Testis (tissue), 3 donors: ENCODE results near the gene PNMA6F. TPM values are rescaled to one million over a fixed set of nuclear protein-coding genes. Genes with fewer than 3 reads are reported as not detected.

Source experiments
- DNase-seq: peaks from one replicate; pipeline ENCODE4 v3.0.0-alpha.2; 2019
- H3K27ac ChIP-seq, 2 donors: fragments of 200-600 bp; sonication (generic); one replicate each; pipeline ENCODE4 v1.5.1; 2019
- H3K27me3 ChIP-seq: fragments of 200-600 bp; sonication (generic); one replicate; pipeline ENCODE4 v1.5.1; 2019
- H3K36me3 ChIP-seq: fragments of 200-600 bp; sonication (generic); one replicate; pipeline ENCODE4 v1.5.1; 2017; ENCODE audit warnings: low read depth; ENCODE audit errors: missing control alignments
- H3K4me1 ChIP-seq: fragments of 200-600 bp; sonication (generic); one replicate; pipeline ENCODE4 v1.5.1; 2019
- H3K4me3 ChIP-seq, 2 donors: fragments of 200-600 bp; sonication (generic); one replicate each; pipeline ENCODE4 v1.5.1; 2017 to 2019
- H3K9me3 ChIP-seq: fragments of 200-600 bp; sonication (generic); one replicate; pipeline ENCODE4 v1.5.1; 2017
- POLR2A ChIP-seq: fragments of 450-650 bp; IDR thresholded peaks from one replicate; pipeline ENCODE4 v1.6.1; 2017; ENCODE audit warnings: antibody characterized with exemption, mild to moderate bottlenecking, moderate library complexity
- WGBS, 2 donors: methylation state at CpG; one replicate each; pipeline ENCODE4 v1.1.5; 2018; 5-methylcytosine and 5-hydroxymethylcytosine counted together
- intact Hi-C: fragments of 100-400 bp; cut with DNase I; formaldehyde crosslinking; loops from one replicate; pipeline ENCODE4 v1.15.1; 2023; ENCODE audit warnings: low total_unique reads
- polyA plus RNA-seq: library from polyadenylated mRNA; stranded (reverse); fragments of 350-450 nt; fragmentation: Illumina TruSeq; extraction: RNeasy Lipid Tissue Mini Kit (QIAGEN cat#74804); gene quantifications from one replicate; pipeline ENCODE4 v1.2.3, GENCODE V29; 2014; ENCODE audit warnings: low read depth, low replicate concordance; ENCODE audit not compliant: insufficient read depth
- total RNA-seq, 2 donors: library from RNA; depleted of rRNA; stranded (reverse); fragments of >200 nt; gene quantifications; one replicate each; pipeline ENCODE4 v1.2.3, GENCODE V29; 2016
- TF ChIP-seq, protein P1 (sequence below), 3 experiments: fragments of 450-650 bp in 2 of 3; fragments of 200-600 bp in 1 of 3; sonication (generic) in 1 of 3; IDR thresholded peaks; one replicate each; pipeline ENCODE4 v1.5.1; 2016 to 2019; ENCODE audit warnings: antibody characterized with exemption in 3 of 3, mild to moderate bottlenecking in 2 of 3, moderate library complexity in 1 of 3

The PNMA6F gene
- total and polyA plus RNA-seq, 3 donors from 2014 or later: 0.79 to 1.2 (median 0.84) TPM

DNA sequence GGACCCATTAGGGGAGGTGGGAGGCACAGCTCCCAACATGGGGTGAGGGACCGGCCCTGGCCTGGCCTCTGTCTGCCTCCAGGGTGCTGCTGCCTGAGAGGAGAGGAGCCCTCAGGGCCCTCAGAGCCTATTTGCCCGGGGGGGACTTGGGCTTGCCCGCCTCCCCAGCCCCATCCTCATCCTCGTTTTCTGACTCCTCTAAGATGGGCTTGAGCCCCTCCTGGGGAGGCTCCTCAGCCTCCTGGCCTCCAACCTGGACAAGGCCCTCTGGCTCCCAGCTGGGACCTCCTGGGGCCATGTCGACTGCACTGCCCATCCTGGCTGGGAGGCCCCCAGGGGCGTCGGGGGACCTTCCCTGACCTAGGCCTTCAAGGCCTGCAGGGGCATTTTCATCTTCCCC lies 2.8 kb downstream of the PNMA6F start:
- Histone ChIP-seq H3K4me1 (no peaks in the 10 kb centered on the region), H3K27me3 (no peaks in the 10 kb centered on the region), H3K27ac (no peak overlapping the region), H3K4me3 (no peak overlapping the region), H3K36me3 (no peaks in the 10 kb centered on the region), H3K9me3 (no peaks in the 10 kb centered on the region)
- WGBS, 2 donors: 100% methylated on average over 1 of the region's 7 CpGs; no CpG with 5 or more reads in 1 of the 2 donors
- intact Hi-C loops: no loop called here
- DNase-seq: no peak
- TF ChIP-seq, protein P1, sequence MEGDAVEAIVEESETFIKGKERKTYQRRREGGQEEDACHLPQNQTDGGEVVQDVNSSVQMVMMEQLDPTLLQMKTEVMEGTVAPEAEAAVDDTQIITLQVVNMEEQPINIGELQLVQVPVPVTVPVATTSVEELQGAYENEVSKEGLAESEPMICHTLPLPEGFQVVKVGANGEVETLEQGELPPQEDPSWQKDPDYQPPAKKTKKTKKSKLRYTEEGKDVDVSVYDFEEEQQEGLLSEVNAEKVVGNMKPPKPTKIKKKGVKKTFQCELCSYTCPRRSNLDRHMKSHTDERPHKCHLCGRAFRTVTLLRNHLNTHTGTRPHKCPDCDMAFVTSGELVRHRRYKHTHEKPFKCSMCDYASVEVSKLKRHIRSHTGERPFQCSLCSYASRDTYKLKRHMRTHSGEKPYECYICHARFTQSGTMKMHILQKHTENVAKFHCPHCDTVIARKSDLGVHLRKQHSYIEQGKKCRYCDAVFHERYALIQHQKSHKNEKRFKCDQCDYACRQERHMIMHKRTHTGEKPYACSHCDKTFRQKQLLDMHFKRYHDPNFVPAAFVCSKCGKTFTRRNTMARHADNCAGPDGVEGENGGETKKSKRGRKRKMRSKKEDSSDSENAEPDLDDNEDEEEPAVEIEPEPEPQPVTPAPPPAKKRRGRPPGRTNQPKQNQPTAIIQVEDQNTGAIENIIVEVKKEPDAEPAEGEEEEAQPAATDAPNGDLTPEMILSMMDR (IDR thresholded peaks at IDR 0.05): no peak
- TF ChIP-seq POLR2A: no peak

- 95% methylated on average over 20 of the region's 20 CpGs; no CpG with 5 or more reads in 1 of the 2 donors for WGBS, 2 donors
- H3K27ac ChIP-seq: no peak overlapping the region
- H3K4me1 ChIP-seq: no peaks in the 10 kb centered on the region
- H3K9me3 ChIP-seq: no peaks in the 10 kb centered on the region
- H3K36me3 ChIP-seq: no peaks in the 10 kb centered on the region
- H3K4me3 ChIP-seq: no peak overlapping the region
- intact Hi-C loops: no loop called here
- H3K27me3 ChIP-seq: no peaks in the 10 kb centered on the region
- no peak for DNase-seq
- TF ChIP-seq POLR2A: no peak
- TF ChIP-seq, protein P1 (IDR thresholded peaks at IDR 0.05): no peak
Measured at GRCh38 chrX:153317996-153318722, 3.4 kb downstream of the PNMA6F start.

DNA sequence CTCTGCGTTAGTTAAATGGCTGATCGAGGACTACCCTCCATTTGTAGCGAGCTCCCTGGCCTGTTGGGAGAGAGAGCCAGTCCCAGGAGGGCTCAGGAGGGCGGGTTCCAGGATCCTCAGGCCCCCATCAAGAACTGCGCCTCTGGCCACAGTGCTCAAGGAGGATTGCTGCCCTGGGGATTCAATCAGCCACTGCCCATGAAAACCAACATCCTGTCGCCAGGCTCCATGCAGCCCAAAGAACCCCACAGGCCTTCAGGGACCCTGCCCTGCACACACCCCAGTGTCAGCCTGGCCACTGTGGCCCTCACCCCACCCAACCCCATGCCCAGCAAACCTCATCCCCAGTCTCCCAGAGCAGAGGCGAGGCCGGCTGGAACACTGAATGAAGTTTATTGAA lies 4.3 kb downstream of the PNMA6F start:
- Histone ChIP-seq H3K4me1 (no peaks in the 10 kb centered on the region), H3K27ac (no peak overlapping the region), H3K9me3 (no peaks in the 10 kb centered on the region), H3K4me3 (no peak overlapping the region), H3K27me3 (no peaks in the 10 kb centered on the region), H3K36me3 (no peaks in the 10 kb centered on the region)
- intact Hi-C loops: no loop called here
- WGBS, 2 donors: 95% methylated on average over 8 of the region's 8 CpGs; no CpG with 5 or more reads in 1 of the 2 donors
- TF ChIP-seq, protein P1 (IDR thresholded peaks at IDR 0.05): no peak
- TF ChIP-seq POLR2A: no peak
- no peak for DNase-seq

GRCh38 chrX:153312842-153313241 lies 8.7 kb downstream of the PNMA6F start:
- intact Hi-C loops: no loop called here
- H3K4me1 ChIP-seq: peaks cover 6% of the 10 kb centered on the region
- no peaks in the 10 kb centered on the region for H3K36me3 ChIP-seq
- no peaks in the 10 kb centered on the region for H3K9me3 ChIP-seq
- DNase-seq: no peak
- H3K27me3 ChIP-seq: no peaks in the 10 kb centered on the region
- no peak overlapping the region for H3K4me3 ChIP-seq
- TF ChIP-seq, protein P1 (IDR thresholded peaks at IDR 0.05): no peak
- WGBS, 2 donors: no CpG with 5 or more reads among the region's 1 CpG
- H3K27ac ChIP-seq: no peak overlapping the region

DNA sequence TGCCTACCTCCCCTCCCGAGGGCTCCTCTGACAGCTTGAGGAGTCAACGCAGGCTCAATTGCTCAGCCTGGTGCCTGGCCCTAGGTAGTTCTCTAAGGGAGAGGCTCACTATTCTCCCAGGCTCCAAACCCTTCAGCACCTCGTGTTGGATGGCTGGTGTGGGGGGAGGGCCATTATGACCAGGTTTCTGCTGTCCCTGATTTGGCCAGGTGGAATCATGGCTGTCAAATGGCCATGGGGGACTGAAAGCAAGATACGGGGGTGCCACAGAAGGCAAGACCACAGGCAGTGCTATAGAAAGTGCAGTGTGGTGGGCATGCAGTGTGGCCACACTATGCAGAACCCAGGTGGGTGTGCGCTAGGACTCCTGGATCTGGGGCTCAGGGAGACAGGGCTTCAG lies 9.5 kb downstream of the PNMA6F start:
- Histone ChIP-seq H3K9me3 (no peaks in the 10 kb centered on the region), H3K4me1 (peaks cover 6% of the 10 kb centered on the region), H3K4me3 (no peak overlapping the region), H3K27ac (no peak overlapping the region), H3K27me3 (no peaks in the 10 kb centered on the region), H3K36me3 (no peaks in the 10 kb centered on the region)
- 100% methylated on average over 5 of the region's 5 CpGs; no CpG with 5 or more reads in 1 of the 2 donors for WGBS, 2 donors
- intact Hi-C loops: no loop called here
- DNase-seq: no peak
- TF ChIP-seq, protein P1 (IDR thresholded peaks at IDR 0.05): no peak
- TF ChIP-seq POLR2A: no peak
